ENCODE measurements around the gene BARX2.

The BARX2 gene

DNA sequence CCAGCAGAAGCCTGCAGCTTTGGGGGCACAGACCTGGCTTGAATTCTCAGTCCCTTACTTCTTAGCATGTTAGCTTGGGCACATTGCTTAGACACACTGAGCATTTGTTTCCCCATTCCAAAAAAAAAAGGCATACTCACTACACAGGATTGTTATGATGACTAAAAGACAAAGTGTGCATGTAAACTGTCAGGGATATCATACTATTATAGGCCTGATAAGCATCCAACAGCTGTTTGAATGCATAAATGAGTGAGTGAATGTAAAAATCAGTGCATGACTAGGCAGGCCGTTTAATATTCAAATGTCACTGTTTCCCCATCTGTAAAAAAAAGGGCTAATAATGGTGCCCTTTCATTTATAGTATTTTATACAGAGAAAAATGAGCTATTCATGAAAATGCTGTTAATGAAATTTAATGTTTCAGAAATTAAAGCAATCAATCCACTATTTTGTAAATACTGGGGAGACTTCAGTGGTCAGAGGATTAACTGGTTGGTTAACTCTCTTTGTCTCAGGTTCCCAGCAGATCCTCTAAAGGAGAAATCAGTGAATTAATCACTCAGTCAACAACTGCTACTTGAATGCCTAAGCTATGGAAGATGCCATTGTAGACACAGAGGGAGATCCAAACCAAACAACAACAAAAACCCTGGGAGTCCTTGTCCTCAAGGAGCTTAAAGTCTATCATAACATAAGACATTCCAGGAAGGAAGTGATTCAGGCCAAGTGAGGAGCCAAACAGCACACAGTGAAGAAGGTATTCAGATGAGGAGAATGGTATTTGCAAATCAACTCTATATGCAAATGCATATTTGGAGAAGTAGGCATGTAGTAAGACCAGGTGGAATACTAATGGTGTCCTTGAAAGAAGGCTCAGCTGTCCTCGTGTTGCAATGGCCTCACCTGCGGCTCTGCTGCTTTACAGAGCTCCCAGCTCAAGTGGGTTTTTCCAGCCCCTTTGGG lies 26.8 kb downstream of the BARX2 start:
- DNase-seq: no peak

GRCh38 chr11:129404731-129405130 lies 29.1 kb downstream of the BARX2 start:
- DNase-seq: no peak

DNA sequence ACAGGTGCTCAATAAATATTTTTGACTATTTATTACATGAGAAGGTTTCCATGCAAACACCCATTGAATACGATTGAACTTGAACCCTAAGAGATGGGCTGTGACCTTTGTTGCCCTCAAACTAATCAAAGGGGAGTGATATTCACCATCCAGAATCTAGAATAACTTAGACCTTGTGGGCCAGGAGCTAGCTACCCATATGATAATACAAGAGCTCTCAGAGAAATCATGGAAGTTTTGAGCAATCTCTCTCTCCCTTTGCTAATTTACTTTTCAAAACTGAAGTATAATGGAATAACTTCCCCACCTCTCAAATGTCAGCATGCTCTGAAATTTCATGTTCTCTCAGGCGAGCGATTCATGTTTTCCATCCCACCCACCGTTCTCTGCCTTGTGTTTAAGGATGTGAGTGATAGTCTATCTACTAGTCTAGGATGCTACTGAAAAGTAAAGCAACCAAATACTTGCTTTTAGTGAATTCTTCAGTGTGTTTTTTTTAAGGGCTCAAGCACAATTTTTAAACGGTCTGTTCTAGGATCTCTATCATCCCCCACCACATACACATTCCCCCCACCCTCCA lies 33.3 kb downstream of the BARX2 start:
- no peak for DNase-seq

DNA sequence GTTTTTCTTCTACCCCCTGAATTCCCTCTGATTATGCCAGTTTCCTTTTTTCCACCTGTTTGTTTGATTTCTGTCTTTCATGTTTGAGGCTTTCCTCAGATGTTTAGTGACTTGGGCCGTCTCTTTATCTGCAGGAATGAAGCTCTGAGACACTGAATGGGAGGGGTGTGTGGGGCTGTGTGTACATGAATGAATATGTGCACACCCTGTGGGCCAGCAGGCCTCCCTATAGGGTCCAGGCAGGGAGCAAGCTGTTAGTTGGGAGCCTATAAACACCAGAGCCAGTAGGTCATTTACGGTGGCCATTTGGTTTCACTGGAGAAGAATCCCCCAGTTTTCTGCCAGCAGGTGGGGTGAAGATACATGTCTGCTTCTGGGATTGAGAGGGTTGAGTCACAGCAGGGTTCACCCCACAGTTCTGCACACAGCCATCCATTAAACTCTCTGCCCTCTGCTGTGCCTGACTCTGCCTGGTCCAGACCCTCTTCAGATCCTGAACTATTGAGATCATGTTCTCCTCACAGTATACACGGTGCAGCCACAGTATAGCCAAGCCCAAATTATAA lies 34.8 kb downstream of the BARX2 start:
- no peak for DNase-seq

- DNase-seq: no peak
Observed at GRCh38 chr11:129412494-129412893, 36.8 kb downstream of the BARX2 start.

GRCh38 chr11:129414144-129414872 lies 38.7 kb downstream of the BARX2 start:
- no peak for DNase-seq

DNA sequence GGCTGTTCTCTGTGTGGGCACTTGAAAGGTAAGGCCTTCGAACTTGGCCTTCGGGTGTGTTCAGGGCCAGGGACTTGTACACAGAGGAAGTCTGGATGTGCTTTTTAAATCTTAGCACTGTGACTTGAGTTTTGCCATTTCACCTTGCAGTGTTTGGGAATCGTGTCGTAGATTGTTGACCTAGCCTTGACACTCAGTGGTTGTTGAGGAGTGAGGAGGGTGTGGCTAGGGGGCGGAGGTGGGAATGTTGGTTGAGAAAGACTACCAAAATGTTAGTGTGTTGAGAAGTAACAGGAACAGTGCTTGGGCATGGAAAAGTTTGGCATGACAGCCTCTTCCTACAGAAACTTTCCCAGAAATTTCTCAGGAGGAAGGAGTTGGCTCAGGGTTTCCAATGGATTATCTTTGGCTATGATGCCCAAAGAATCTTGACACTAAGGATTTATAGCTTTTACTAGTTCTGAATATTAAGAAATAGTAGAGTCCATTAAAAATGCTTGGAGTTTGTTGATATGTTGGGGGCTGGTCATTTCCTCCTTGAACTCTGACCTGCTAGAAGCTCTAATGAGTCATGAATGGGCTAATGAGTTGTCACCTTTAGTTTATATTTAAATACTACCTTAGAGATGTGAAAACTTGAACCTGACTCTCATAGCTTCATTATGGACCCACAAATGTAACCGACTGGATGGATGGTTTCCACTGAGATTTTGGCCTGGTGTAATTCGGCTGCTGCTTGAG lies 40.6 kb downstream of the BARX2 start:
- DNase-seq: no peak

DNA sequence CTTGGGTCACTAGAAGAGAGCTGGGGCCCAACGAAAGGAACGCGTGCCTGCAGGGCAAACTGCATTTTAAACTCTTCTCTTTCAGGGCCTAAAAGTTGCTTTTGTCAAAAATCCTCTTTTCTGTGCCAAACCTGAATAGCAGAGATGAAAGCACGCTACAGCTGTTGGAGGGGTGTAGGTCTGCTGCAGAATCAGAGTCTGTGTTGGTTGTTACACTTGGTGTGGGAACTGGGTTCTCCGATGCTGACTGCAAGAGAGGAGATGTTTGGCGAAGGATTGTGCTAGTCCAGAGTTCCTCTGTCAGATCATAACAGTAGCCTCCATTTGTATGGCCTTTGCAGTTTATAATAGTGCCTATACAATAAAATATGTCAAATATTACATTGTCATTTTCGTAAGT lies 41.8 kb downstream of the BARX2 start:
- no peak for DNase-seq

- no peak for DNase-seq
Observed at GRCh38 chr11:129418039-129418438, 42.4 kb downstream of the BARX2 start.

DNA sequence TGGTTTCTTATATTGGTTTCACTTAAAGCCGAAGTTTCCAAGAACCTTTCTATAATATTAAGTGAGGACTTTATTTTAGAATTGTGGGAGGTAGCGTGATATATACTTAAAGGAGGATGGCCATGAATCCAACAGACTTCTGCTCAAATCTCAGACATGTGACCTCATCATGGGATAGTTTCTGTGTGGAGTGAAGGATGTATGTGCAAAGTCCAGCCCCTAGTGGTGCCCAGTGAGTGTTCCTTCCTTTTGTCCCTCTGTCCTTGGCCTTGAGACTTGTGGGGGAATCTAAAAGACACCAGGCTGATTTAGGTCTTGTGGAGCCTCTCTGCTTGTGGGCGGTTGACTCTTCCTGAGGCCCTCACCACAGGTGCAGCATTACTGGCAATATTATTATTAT lies 43.7 kb downstream of the BARX2 start:
- DNase-seq: no peak

DNA sequence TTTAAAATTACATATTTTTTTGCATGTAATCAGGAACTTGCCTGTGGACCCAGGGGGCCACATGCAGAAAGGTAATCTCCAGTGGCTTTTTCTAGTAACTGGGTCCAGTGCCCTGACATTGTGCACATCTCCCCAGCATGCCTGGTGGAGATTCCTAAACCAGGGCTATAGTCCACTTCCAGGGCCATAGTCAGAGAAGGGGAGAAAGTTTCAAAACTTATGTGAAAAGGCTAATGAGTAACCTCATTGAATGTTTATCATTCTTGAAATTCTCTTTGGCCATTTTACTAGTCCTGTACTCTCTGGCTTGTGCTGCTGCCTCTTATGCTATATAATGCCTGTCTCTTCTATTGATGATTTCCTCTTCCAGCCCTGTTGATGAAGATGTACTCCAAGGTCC lies 47.8 kb downstream of the BARX2 start:
- no peak for DNase-seq

- no peak for DNase-seq
Observed at GRCh38 chr11:129425214-129425613, 49.6 kb downstream of the BARX2 start.

DNA sequence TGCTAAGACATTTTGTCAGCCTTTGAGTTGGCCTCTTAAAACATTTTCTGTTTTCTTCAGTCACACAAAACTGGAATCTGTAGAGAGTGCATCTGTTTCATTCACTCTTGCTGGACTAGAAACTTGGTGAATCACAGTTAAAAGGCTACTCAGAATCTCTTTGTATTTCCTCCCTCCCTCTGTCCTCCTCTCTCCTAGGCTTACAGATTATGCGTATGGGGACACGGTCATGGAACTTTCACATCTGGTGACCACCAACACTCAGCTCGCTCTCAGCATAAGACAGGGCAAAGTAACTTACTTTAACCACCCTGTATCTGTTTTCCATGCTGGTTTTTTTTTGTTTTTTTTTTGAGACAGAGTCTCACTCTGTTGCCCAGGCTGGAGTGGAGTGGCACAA lies 50.4 kb downstream of the BARX2 start:
- DNase-seq: no peak

GRCh38 chr11:129426776-129427175 lies 51.1 kb downstream of the BARX2 start:
- DNase-seq: no peak

- no peak for DNase-seq
Observed at GRCh38 chr11:129427376-129427775, 51.7 kb downstream of the BARX2 start.

GRCh38 chr11:129427816-129428406 lies 52.3 kb downstream of the BARX2 start:
- DNase-seq: no peak

DNA sequence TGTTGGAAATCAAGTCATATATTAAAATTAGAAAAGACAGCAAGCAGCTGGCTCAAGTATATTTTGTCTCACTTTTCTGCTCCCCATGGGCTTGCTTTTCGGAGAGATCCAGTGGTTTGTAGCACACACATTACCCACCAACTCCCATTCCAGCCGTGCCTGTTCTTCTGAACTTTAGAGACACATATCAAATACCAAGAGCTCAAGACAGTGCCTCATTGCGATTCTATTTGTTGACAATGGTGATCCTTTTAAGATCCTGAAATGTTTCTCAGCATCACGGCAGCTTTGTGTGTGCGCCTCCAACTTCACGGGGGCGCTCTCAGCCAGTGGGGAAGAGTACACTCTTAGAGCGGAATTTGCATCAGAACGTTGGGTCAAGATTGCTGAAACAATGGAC lies 52.9 kb downstream of the BARX2 start:
- no peak for DNase-seq

DNA sequence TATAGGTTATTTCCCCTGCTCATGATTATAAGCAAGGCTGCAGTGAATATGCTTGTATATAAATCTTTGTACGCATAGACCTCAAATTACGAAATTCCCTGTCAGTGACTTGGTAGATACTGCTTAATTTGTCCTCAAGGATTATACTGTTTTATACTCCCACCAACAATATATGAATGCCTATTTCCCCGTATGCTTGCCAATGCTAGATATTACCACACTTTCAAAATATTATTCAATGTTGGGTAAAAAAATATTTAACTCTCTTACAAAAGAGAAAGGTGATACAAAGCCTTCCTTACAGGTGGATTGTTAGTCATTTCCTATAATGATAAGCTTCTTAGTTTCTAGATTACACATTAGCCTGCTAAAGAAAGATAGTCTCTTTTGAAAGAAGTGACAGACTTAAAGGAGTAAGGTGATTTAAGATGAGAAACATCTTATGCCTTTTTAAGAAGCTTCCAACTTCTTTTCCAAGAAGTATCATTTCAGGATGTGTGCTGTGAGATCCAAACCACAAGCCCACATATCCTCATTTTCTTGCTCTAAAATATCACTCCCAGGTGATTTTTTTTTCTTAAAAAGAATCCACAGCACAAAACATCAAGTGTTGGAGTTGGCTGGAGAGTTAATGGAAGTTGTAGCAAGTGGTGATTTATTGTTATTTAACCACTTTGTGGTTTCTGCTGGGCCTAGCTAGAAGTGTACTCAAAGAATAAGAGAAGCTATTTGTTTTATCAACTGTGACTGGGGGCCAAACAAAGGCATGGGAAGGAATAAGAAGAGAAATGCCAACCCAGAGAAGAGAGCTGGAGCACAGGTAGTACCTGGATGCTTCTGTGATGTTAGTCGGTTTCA lies 59.2 kb downstream of the BARX2 start:
- no peak for DNase-seq

DNA sequence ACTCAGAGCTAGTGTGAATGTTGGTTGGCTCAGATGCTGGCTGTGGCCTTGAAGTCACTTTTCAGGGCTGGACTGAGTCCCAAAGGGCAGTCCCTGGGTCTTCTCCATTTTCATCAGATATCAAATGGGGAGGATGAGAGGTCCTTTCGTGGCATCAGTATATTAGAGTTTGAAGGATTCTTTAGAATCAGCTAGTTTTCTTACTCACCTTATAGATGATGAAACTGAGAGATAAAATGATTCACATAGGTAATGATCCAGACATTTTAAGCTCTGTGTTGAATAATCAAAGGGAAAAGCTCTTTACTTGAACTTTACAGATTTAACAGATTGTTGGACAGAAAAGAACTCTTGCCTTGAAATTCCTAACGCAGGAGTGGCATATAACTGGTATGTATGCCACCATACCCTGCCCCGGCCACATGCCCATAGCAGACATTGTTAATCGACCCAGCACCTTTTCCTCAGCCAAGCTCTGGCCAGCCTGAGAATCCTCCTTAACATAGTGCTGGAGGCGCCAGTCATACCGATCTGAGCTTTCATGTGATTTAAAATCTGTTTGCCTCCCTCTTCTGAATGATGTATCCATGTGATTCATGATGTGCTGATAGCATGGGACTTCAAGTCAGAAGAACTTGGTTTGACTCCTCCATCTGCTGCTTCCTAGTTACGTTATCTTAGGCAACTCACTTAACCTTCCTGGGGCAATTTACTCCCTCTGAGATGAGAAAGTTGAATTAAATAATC lies 60.0 kb downstream of the BARX2 start:
- no peak for DNase-seq

DNA sequence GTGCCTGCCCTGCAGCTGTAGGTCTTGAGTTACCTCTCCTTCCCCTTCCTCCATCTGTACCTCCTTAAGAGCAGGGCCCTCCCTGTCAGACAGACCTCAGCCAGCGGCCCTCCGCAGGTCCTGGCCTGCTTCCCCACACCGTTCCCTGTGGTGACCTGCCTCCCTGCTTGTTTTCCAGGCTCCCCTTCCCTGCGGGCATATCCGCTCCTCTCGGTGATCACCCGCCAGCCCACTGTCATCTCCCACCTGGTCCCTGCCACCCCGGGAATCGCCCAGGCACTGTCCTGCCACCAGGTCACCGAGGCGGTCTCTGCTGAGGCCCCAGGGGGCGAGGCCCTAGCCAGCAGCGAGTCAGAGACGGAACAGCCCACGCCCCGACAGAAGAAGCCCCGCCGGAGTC lies 60.9 kb downstream of the BARX2 start:
- no peak for DNase-seq
